Stimulated activated naive CD4-positive, alpha-beta T cell treated with Interleukin-2 at 50 U/mL for 16 hours (primary cell): ENCODE results near the gene FSHR.

Experiments used
- DNase-seq: peaks from one replicate; lab custom pipeline; 2025; lab: John Stamatoyannopoulos, UW

The FSHR gene, protein sequence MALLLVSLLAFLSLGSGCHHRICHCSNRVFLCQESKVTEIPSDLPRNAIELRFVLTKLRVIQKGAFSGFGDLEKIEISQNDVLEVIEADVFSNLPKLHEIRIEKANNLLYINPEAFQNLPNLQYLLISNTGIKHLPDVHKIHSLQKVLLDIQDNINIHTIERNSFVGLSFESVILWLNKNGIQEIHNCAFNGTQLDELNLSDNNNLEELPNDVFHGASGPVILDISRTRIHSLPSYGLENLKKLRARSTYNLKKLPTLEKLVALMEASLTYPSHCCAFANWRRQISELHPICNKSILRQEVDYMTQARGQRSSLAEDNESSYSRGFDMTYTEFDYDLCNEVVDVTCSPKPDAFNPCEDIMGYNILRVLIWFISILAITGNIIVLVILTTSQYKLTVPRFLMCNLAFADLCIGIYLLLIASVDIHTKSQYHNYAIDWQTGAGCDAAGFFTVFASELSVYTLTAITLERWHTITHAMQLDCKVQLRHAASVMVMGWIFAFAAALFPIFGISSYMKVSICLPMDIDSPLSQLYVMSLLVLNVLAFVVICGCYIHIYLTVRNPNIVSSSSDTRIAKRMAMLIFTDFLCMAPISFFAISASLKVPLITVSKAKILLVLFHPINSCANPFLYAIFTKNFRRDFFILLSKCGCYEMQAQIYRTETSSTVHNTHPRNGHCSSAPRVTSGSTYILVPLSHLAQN

DNA sequence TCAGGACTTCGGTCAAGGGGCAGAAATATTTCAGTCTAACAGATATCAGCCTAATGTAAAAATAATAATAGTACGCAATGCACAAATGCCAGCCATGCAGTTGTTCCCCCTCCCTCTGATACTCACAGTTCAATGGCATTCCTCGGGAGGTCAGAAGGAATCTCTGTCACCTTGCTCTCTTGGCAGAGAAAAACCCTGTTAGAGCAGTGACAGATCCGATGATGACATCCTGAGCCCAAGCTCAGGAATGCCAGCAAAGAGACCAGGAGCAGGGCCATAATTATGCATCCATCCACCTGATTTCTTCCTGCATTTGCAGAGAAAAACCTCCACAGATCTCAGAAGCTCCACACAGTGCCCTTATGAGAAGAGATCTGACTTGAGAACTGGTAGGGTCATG is at the start of gene FSHR:
TSS of gene FSHR (minus strand) at position 376 of the 400 bp plus-strand sequence. CDS start at position 278, 98 bp downstream.
- DNase-seq = no peak

DNA sequence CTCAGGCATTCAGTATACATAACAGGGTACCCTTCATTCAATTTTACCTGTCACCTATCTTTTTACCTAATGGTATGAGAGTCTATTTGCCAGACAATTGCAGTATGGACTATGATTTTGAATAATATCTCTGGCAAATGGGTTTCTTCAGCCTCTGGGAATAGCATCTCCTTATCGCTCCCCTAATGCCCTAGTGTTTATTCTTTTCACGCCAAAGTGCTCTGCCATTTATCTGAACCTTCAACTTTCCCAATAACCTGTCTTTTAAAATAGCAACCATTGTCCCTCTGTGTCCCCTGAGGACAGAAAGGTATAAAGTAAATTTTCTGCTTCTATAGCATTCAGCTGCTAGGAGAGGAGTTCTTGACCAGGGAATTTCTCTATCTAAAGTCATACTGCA is 45.0 kb upstream of the FSHR start:
- no peak for DNase-seq

DNA sequence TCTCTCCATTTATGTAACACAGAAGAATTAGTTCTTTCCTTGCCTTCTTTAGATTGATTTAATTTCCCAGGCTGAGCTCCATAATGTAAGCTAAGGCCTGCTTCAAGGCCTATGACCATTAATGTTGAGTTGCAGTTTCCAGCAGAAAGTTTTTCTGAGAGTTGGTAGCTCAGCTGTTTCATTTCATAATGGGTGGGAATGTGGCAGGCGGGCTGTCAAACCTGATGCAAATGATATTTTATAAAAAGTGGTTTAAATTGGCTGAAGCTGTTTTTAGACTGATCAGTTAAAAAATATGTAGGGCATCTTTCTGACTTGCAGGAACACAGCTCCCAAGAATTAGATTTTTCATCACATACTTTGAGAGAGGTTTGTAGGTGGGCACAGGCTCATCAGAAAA is 40.4 kb upstream of the FSHR start:
- DNase-seq = no peak

DNA sequence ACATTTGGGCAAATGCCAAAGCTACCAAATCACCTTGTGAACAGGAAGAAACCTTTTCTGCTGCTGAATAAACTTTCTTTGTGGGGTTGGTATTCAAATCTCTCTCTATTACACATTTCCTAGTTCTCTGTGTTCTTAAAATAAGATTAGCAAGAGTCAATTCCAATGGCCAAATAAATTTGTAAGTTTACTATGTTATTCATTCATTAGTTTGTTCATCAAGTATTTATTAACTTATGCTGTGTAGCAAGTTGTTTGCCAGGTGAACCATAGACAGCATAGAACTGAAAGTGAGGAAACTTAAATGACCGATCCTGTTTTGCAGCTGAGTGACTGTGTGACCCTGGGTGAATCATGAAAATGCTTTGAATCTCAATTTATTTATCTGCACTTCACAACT is 37.7 kb upstream of the FSHR start:
- no peak for DNase-seq

DNA sequence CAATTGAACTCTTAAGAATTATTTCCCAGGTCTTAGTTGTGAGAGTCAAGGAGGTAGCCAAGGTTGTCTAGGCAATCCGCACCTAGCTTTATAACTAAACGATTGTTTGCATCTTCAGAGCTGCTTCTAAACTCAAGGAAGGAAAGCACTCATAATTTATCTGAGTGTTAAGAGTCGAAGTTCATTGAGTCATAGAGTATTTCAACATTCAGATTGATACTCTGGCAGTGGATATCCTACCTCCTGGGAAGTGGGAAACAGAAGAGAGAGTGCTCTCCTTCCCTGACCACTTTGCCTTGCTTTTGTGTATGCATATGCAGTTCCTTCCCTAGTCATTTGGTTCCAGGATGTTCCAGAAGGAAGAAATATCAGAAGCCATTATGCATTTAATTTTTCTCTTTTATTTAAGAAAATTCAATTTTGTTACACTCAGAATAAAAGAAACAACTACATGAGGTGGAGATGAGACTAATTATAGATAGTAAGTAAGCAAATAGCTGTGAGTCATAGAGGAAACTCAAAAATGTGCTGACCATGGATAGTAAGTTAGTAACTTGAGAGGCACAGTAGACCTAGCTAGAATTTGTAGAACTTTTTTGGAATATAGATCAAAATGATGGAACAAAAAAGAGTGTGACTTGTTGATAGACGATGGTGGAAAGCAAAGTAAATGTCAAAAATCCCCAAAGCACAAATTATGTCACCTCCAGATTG is 35.4 kb upstream of the FSHR start:
- no peak for DNase-seq

DNA sequence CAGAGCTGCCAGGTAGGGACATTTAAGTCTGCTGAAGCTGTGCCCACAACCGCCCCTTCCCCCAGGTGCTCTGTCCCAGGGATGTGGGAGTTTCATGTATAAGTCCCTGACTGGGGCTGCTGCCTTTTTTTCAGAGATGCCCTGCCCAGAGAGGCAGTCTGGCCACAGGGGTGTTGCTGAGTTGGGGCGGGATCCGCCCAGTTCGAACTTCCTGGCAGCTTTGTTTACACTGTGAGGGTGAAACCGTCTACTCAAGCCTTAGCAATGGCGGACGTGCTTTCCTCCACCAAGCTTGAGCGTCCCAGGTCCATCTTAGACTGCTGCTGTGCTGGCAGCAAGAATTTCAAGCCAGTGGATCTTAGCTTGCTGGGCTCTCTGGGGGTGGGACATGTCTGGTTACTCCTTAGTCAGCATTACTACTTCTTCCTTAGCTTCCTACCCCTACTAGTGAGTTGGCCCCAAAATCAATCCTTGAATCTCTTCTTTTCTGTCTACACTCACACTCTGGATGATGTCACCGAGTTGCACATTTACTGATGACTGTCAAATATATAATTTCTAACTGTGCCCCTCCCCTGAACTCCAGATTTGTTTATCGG is 31.8 kb upstream of the FSHR start:
- DNase-seq = no peak

DNA sequence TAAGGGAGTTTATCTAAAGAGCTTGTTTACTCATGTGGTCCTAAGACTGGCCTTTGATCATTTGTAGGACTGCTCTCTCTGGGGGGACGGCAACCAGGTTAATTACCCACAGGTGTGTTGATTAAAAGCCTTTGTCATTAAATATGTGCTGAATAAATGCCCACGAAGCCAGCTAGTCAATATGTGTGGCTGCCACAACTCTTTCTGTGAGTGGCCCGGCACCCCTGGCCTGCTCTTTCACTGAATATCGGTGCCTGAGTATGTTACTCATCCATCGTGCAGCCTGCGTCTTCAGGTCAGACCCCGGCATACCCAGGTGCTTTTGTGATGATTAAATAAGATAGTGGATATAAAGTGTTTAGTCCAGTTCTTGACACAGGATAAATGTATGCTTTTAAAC is 24.3 kb upstream of the FSHR start:
- DNase-seq = no peak

DNA sequence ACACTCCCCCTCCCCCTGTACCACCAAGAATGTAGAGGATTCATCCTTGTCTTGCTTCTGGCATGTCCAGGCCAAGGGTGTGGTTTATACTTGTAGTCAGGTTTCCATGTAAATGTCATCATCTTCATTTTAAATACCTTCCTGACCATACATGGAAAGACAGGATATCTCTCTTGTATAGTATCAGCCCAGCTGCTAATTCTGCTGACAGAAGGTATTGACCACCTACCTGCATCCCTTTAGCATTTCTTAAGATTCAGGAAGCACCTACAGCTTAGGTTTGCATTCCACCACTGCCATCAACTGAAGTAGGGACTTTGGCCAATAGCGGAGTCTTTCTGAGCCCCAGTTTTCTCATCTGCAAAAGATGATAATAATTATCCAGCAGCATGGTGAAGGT is 22.9 kb upstream of the FSHR start:
- no peak for DNase-seq

DNA sequence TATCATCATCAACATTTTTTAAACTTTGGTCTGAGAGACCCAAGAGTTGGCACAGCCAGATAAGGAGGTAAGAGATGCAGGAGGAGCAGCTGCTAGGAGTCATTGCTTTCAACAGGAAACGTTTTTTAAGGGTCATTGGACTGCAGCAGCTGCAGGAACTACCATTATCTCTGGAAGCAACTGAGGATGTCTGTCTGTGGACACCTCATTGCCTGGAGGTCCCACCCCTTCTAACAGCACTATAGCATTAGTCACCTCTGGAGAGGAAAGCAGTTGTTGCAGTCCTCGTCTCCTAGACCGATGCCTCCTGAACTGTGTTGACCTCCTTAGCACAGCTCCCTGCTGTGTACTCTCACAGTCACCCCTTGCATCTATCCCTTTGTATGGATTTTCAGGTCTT is 21.5 kb upstream of the FSHR start:
- no peak for DNase-seq

DNA sequence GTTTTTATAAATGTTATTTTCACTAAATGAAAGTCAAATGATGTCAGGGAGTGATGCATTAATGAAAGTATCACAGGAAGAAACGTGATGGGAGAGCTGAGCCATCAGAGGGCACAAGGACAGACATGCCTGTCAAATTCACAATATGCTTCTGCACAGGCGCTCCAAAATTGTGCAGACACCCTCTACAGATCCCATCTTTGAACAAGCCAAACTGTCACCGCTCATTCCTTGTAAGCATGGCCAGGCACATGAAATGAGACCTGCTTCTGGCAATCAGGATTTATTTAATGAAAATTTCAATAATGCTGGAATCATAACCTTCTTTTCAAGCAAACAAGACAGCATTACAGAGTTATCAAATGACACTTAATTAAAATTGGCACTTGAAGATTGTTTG is 20.4 kb upstream of the FSHR start:
- DNase-seq = no peak

DNA sequence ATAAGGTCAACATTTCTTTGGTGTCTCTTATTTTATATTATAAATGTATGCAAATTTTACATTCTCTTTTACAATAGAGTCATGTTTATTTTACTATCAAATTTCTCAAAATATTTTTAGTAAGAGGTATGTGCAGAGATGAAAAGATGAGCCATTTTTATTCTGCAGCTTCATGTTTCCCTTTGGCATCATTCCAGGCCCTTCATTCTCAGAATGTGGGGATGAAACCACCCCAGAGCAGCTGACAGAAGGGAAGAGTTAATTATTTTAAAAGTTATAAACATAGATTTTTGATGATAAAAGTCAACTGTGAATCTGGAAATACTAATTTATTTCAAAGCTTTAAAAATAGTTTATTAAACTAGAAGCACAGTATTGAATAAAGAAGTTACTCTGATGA is 12.8 kb upstream of the FSHR start:
- DNase-seq = no peak

DNA sequence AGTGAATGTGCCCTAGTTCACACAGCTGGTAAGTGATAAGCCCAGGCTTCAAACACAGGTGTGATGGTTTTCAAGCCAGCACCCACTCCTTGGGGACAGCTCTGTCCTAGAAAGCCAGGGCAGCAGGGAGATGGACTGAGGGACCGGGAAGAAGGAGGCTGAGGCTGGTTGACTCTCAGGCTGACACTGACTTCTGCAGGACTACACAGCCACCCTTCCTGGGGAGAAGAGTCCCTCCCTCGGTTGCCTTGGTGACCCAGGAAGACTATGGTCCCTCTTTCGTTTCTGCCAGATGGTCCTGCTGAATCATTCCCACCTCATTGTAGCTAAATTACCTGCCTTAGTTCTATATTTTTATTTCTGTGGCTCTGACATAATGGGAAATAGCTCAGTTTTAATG is 11.3 kb upstream of the FSHR start:
- no peak for DNase-seq

DNA sequence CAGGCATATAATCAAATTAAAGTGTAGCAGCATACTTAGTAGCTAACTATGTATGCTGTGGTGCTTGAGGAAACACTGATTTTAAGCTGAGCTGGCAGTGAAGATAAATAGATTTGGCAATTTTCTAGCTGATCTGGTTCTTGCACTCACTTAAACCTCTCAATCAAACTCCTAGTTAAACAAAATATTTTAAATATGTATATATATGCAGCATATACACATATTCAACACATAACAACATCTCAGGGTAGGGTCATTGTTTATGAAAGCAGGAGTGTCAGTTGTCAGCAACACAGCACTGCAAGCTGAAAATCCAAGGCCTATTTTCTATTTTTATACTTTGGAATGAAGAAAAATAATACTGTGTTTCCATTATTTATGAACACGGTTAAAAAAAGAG is 10.4 kb upstream of the FSHR start:
- DNase-seq = no peak

DNA sequence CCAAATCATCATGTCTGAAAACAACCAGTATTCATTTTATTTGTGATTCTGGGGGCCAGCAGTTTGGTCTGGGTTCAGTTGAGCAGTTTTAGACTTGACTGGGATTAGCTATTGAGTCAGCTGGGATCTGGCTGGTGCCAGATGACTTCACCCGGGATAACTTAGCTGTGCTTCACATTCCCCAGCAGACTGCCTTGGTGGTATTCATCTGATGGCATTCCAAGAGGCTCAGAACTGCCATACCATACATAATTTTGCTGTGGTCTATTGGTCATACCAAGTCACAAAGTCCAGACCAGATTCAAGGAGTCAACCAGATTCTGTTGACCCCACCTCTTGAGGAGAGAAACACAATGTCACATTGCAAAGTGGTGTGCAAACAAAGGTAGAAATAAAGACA is 7.8 kb upstream of the FSHR start:
- no peak for DNase-seq

DNA sequence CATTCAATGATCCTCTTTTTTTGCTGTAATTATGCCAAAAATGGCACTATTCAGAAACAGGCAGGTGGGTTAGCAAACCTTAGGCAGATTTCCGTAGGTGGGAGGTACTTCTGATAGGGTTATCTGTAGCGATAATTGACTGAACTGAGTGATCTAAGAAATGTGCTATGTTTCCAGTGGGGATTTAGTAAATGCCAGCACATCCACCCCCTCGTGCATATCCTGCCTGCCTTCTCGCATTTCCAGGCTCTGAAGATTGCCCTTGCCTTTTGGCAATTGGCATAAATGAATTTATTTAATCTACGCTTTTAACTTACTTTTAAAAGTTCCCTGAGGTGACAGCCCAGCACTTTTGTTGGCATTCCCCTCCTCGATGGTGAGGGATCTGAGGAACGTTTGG is 576 bp upstream of the FSHR start:
- DNase-seq = no peak

DNA sequence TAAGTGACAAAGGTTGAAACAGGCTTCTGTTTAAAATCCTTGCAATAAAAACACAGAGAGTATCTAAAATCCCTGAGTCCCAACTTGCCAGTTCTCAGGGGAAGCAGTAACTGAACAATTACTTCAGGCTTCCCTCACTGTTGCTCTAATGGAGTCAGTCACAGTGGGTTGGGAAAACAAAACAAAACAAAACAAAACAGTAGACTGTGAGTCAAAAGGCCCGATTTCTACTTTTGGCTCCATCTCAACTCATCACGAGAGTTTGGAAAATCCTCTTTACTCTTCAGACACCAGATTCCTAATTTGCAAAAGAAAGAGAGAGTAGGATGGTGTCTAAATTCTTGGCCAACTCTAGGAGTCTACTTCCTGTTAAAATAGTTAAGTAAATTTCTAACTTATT is 1.1 kb downstream of the FSHR start:
- DNase-seq = no peak

DNA sequence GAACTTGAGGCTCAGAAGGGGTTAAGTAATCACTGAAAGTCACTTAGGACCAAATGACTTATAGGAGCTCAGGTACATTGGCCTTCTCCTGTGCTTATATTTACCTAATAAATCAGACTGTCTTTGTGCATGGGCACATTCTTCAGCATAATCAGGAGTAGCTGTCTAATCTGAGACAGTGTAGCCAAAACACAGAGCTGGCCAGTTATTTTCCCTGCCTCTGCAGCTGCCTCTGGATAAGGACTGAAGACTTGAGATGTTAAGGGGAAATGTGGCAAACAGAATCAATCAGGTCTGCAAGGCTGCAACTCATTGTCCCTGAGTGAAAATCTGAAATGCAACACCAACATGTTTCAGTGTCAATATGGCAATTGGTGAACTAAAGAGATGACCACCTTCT is 1.5 kb downstream of the FSHR start:
- DNase-seq = no peak

DNA sequence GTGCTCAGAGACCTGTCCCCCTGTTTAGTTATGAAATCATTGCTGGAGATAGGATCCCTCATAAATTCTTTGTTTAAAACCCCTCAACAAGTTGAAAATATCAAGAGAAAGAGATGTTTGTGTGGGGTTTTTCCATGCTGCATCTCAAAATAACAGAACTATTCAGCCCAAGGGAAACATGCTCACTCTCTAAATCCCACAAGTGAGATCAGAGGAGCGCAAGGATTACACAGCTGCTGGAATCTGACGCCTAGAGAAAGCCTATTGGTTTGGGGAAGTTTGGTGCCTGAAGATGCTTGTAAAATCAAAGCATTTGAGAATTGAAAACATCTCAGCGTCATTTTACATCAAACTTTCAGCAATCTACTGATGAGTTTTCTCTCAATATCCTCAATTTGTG is 7.9 kb downstream of the FSHR start:
- DNase-seq = no peak

DNA sequence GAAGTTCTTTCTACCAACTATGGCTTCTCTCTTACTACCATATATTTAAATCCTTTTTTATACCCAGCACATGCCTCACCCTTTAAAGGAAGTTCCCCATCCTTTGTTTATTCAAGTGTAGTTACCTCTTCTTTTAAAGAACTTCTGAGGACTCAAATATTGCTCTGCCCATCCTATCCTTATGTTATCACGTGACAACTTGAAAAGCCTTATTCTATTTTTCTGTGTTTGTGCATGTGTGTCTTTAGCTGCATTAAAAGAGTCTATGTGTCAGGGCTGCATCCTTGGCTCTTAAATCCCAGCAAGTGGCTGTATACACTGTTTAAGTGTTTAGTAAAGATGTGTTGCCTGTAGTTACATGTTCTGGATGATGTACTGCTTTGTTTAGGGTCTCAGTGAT is 22.5 kb downstream of the FSHR start:
- DNase-seq = no peak

DNA sequence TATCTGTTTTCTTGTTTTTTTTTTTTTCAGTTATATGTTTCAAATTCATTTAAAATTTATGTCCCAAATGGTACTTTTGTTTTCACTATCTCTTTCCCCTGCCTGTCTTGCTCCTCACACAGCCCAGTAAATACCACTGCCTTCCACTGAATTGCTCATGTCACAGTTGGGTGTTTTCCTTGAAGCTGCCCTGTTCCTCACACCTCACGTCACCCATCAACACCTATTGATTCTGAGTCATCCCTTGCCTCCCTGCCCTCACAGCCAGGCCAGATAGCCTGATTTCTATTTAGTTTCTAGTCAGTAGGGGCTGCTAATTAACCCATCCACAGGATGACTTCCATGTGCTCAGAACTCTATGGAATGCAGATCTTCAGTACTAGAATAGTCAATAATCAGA is 25.3 kb downstream of the FSHR start:
- no peak for DNase-seq

DNA sequence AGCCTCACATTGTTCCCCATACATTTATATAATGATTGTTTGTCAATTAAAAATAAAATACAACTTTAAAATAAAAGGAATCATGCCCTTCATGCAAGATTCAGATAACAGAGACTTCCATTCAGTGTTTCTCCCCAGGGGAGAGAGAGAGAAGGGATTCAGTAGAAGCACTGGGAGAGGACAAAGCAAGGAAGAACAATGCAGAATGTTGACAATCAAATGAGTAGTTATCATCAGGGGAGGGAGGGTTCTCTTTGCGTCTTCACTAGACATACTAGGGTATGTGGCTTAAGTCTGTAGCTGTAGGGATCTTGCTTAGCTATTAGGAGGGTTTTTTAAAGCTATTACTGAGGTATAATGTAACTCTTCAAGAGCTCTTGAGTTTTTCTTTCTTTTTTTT is 30.7 kb downstream of the FSHR start:
- DNase-seq = no peak

DNA sequence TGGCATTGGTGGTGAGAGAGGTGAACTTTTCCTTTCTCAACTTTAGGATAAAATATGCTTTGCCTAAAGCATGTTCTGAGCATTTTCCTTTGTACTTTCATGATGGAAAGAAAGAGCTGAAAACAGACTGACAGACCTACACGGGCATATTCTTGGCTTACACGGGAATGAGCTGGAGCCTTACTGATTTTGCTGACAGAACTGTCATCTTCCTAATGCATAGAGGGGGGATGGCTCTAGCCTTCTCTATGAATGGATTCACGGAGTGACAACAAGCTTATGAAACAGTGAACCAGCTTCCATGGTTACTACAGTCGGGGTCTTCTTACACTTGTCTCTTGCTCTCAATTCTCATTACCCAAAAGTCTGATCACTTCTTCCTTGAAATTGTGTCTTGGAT is 32.2 kb downstream of the FSHR start:
- DNase-seq = no peak

DNA sequence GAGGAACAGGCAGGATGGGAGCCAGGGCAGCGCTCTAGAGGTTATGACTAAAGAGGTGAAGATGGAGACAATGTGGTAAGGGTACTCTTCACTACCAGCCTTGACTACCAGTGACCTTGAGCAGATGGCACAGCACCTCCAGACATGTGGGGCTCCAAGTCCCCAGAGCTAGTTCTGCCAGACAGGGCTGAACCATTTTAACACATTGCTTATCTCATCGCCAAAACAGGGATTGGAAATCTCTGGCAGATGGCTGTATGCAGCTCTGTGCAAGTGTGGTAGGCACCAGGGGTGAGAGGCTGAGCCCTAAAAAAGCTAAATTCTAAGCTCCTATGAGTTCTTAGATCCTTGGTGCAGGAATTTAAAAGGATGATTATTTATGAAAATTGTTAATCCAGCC is 41.3 kb downstream of the FSHR start:
- no peak for DNase-seq
